GM23338 (cell line): Measurements from ENCODE around the gene CDC42BPB. TPM values are rescaled to one million over a fixed set of nuclear protein-coding genes. Genes with fewer than 3 reads are reported as not detected.
A peak's percentile ranks its signal among the peaks of the same experiment; 100 is the strongest.
"Not testable (repeated sequence)": the region's sequence is repeated elsewhere in the genome, so short reads cannot be mapped to it uniquely, and the experiment has no call there.

Source experiments
- ATAC-seq: fragments of 200-7000 bp; cut with Tn5 transposase; 3 replicates; pipeline ENCODE4 v1.9.1; 2020
- DNase-seq: peaks from one replicate; pipeline ENCODE4 v3.0.0-alpha.2; 2015; ENCODE audit warnings: low spot score
- H2AFZ ChIP-seq: fragments of 200-600 bp; sonication (generic); 2 replicates; pipeline ENCODE4 v1.8.0; 2016; ENCODE audit warnings: antibody characterized with exemption, mild to moderate bottlenecking, moderate library complexity
- H3F3A ChIP-seq: fragments of 200-600 bp; sonication (generic); replicated peaks from 2 replicates; pipeline ENCODE4 v1.8.0; 2017; ENCODE audit warnings: antibody characterized with exemption, mixed run types, low read depth
- H3K27ac ChIP-seq: fragments of 200-600 bp; sonication (generic); 2 replicates; pipeline ENCODE4 v1.6.1; 2016; ENCODE audit warnings: low read depth
- H3K27me3 ChIP-seq: fragments of 200-600 bp; sonication (generic); 2 replicates; pipeline ENCODE4 v1.8.0; 2016; ENCODE audit warnings: mild to moderate bottlenecking, mixed run types, moderate library complexity; ENCODE audit not compliant: insufficient read depth
- H3K36me3 ChIP-seq: fragments of 200-600 bp; sonication (generic); 2 replicates; pipeline ENCODE4 v1.8.0; 2016; ENCODE audit warnings: mild to moderate bottlenecking; ENCODE audit not compliant: insufficient read depth
- H3K4me1 ChIP-seq: fragments of 200-600 bp; sonication (generic); 2 replicates; pipeline ENCODE4 v1.8.0; 2016; ENCODE audit warnings: mild to moderate bottlenecking, moderate library complexity; ENCODE audit not compliant: insufficient read depth
- H3K4me2 ChIP-seq: fragments of 200-600 bp; sonication (generic); 2 replicates; pipeline ENCODE4 v1.7.1; 2017; ENCODE audit warnings: mixed run types
- H3K4me3 ChIP-seq: fragments of 200-600 bp; sonication (generic); 2 replicates; pipeline ENCODE4 v1.6.1; 2016; ENCODE audit warnings: mixed run types
- H3K79me2 ChIP-seq: fragments of 200-600 bp; sonication (generic); replicated peaks from 2 replicates; pipeline ENCODE4 v1.8.0; 2017; ENCODE audit warnings: mild to moderate bottlenecking; ENCODE audit not compliant: insufficient read depth
- H3K9me2 ChIP-seq: fragments of 200-600 bp; sonication (generic); 2 replicates; pipeline ENCODE4 v1.8.0; 2017; ENCODE audit not compliant: insufficient read depth
- H4K20me1 ChIP-seq: fragments of 200-600 bp; sonication (generic); replicated peaks from 2 replicates; pipeline ENCODE4 v1.8.0; 2017; ENCODE audit warnings: mild to moderate bottlenecking; ENCODE audit not compliant: insufficient read depth
- H3K27ac Mint-ChIP-seq: 2 replicates; pipeline ENCODE4 v1.8.0; 2020; ENCODE audit warnings: inconsistent platforms, mild to moderate bottlenecking, moderate library complexity, mixed read lengths
- H3K27me3 Mint-ChIP-seq: 3 replicates; pipeline ENCODE4 v1.8.0; 2022; ENCODE audit warnings: low read depth, mild to moderate bottlenecking, moderate library complexity, mixed read lengths, inconsistent platforms; ENCODE audit not compliant: insufficient read depth, poor library complexity
- H3K36me3 Mint-ChIP-seq: 3 replicates; pipeline ENCODE4 v1.8.0; 2021; ENCODE audit warnings: low read depth, mild to moderate bottlenecking, inconsistent platforms, moderate library complexity, mixed read lengths
- H3K4me1 Mint-ChIP-seq: 3 replicates; pipeline ENCODE4 v1.8.0; 2020; ENCODE audit warnings: mild to moderate bottlenecking, inconsistent platforms, mixed read lengths
- H3K4me3 Mint-ChIP-seq: 3 replicates; pipeline ENCODE4 v1.8.0; 2021; ENCODE audit warnings: moderate library complexity, mild to moderate bottlenecking, inconsistent platforms, mixed read lengths
- H3K9me3 Mint-ChIP-seq: 3 replicates; pipeline ENCODE4 v1.8.0; 2020; ENCODE audit warnings: moderate library complexity, mild to moderate bottlenecking, inconsistent platforms, mixed read lengths
- EZH2 ChIP-seq: fragments of 200-600 bp; sonication (generic); IDR thresholded peaks from one replicate; pipeline ENCODE4 v1.8.0; 2017; ENCODE audit warnings: antibody characterized with exemption, mild to moderate bottlenecking, low read depth; ENCODE audit not compliant: unreplicated experiment
- REST ChIP-seq: IDR thresholded peaks from one replicate; pipeline ENCODE4 v1.6.1; 2018; ENCODE audit warnings: antibody characterized with exemption; ENCODE audit not compliant: unreplicated experiment
- ZNF462 ChIP-seq: fragments of 250-450 bp; sonication (Bioruptor Pico); IDR thresholded peaks from 2 replicates; pipeline ENCODE4 v1.5.0; 2020; ENCODE audit warnings: mild to moderate bottlenecking, moderate library complexity
- polyA plus RNA-seq: library from polyadenylated mRNA; unstranded; fragments of >200 nt; fragmentation: Nextera tagmentation; extraction: Ambion mirVana; gene quantifications from 2 replicates; pipeline ENCODE4 v1.2.1, GENCODE V29; 2016
- total RNA-seq: library from RNA; depleted of rRNA; stranded (reverse); fragments of >200 nt; shearing (Covaris generic); gene quantifications from 2 replicates; pipeline ENCODE4 v1.2.3, GENCODE V29; 2014

Gene CDC42BPB
- total and polyA plus RNA-seq, 2 experiments from 2014 or later: 12.3 to 127 TPM

- H3K4me3 Mint-ChIP-seq: peak overlapping the region; percentile 75
- Histone ChIP-seq H3K4me2 (peak overlapping the region; percentile 93), H3K4me1 (peaks cover 8% of the 10 kb centered on the region), H3K9me2 (no peaks in the 10 kb centered on the region), H3K4me3 (peak overlapping the region; percentile 92), H3K36me3 (no peaks in the 10 kb centered on the region), H3K27ac (no peak overlapping the region), H3K79me2 (no peaks in the 10 kb centered on the region), H4K20me1 (no peaks in the 10 kb centered on the region), H3K27me3 (peaks cover 84% of the 10 kb centered on the region), H2AFZ (peak overlapping the region; percentile 96), H3F3A (peaks cover 6% of the 10 kb centered on the region)
- no peak for TF ChIP-seq ZNF462 (CRISPR knock-in tag)
- peak; percentile 57 for TF ChIP-seq EZH2
- H3K27ac Mint-ChIP-seq: no peak overlapping the region
- H3K27me3 Mint-ChIP-seq: peaks cover 72% of the 10 kb centered on the region
- peaks cover 12% of the 10 kb centered on the region for H3K4me1 Mint-ChIP-seq
- no peaks in the 10 kb centered on the region for H3K36me3 Mint-ChIP-seq
- ATAC-seq (peak; percentile 25), DNase-seq (peak; percentile 81)
- H3K9me3 Mint-ChIP-seq: no peaks in the 10 kb centered on the region
Observed at GRCh38 chr14:102927878-102928411, 129.4 kb downstream of the CDC42BPB start.

- peaks cover 8% of the 10 kb centered on the region for H3K4me1 ChIP-seq
- peaks cover 69% of the 10 kb centered on the region for H3K27me3 Mint-ChIP-seq
- no peak overlapping the region; the same call in 1 of the 2 replicates for H2AFZ ChIP-seq
- H3K36me3 ChIP-seq: no peaks in the 10 kb centered on the region
- peaks cover 9% of the 10 kb centered on the region for H3F3A ChIP-seq
- H3K9me2 ChIP-seq: no peaks in the 10 kb centered on the region
- peak overlapping the region; percentile 92 for H3K4me3 ChIP-seq
- no peak overlapping the region for H3K27ac ChIP-seq
- H3K27ac Mint-ChIP-seq: no peak overlapping the region
- DNase-seq (peak; percentile 47), ATAC-seq (no peak)
- no peaks in the 10 kb centered on the region for H3K9me3 Mint-ChIP-seq
- no peaks in the 10 kb centered on the region for H3K36me3 Mint-ChIP-seq
- peak overlapping the region; percentile 75 for H3K4me3 Mint-ChIP-seq
- TF ChIP-seq EZH2: peak; percentile 21
- no peak for TF ChIP-seq REST
- H3K4me1 Mint-ChIP-seq: peaks cover 12% of the 10 kb centered on the region
- peak overlapping the region; percentile 93 for H3K4me2 ChIP-seq
- peaks cover 90% of the 10 kb centered on the region for H3K27me3 ChIP-seq
- H3K79me2 ChIP-seq: no peaks in the 10 kb centered on the region
- no peaks in the 10 kb centered on the region for H4K20me1 ChIP-seq
Observed at GRCh38 chr14:102927346-102927877, 129.9 kb downstream of the CDC42BPB start.

GRCh38 chr14:102926840-102927239, 130.5 kb downstream of the CDC42BPB start:
- H3K27ac Mint-ChIP-seq, H3K4me3 ChIP-seq, H3K4me1 ChIP-seq, H4K20me1 ChIP-seq, H3K4me3 Mint-ChIP-seq, H3K9me2 ChIP-seq, H3K27ac ChIP-seq, H3F3A ChIP-seq, H3K4me2 ChIP-seq, H3K36me3 Mint-ChIP-seq, ATAC-seq, H3K9me3 Mint-ChIP-seq, H3K36me3 ChIP-seq, H2AFZ ChIP-seq, DNase-seq, H3K79me2 ChIP-seq: not testable (repeated sequence)
- peaks cover 95% of the 10 kb centered on the region for H3K27me3 ChIP-seq
- H3K4me1 Mint-ChIP-seq: peaks cover 12% of the 10 kb centered on the region
- peaks cover 65% of the 10 kb centered on the region for H3K27me3 Mint-ChIP-seq
